Heart left ventricle (tissue), 16 donors: ENCODE measurements around the gene S100A9. TPM values are rescaled to one million over a fixed set of nuclear protein-coding genes. Genes with fewer than 3 reads are reported as not detected.
"Not testable (repeated sequence)": the region's sequence is repeated elsewhere in the genome, so short reads cannot be mapped to it uniquely, and the experiment has no call there.

ENCODE experiments used
- ATAC-seq, 4 donors: fragments of 200-7000 bp; cut with Tn5 transposase; one replicate each; pipeline ENCODE4 v1.9.1; 2020 to 2022; ENCODE audit warnings: moderate library complexity in 4 of 4, mild to moderate bottlenecking in 3 of 4, moderate number of reproducible peaks in 1 of 4
- DNase-seq, 5 donors: peaks; one replicate each; pipeline ENCODE4 v3.0.0-alpha.2; 2020
- H3K27ac ChIP-seq, 12 donors: fragments of 200-600 bp; sonication (generic) in 4 of 12; one replicate each; pipeline versions ENCODE4 v1.5.0 to v1.8.0; 2016 to 2022; ENCODE audit warnings: mild to moderate bottlenecking in 2 of 12
- H3K27me3 ChIP-seq, 9 donors: fragments of 200-600 bp; sonication (generic) in 2 of 9; one replicate each; pipeline versions ENCODE4 v1.5.1 to v1.8.0; 2016 to 2022; ENCODE audit warnings: mild to moderate bottlenecking in 3 of 9
- H3K36me3 ChIP-seq, 9 donors: fragments of 200-600 bp; sonication (generic) in 2 of 9; one replicate each; pipeline versions ENCODE4 v1.5.0 to v1.8.0; 2018 to 2022; ENCODE audit warnings: mild to moderate bottlenecking in 2 of 9
- H3K4me1 ChIP-seq, 12 donors: fragments of 200-600 bp; sonication (generic) in 4 of 12; one replicate each; pipeline versions ENCODE4 v1.5.0 to v1.8.0; 2016 to 2022; ENCODE audit warnings: mild to moderate bottlenecking in 3 of 12
- H3K4me3 ChIP-seq, 12 donors: fragments of 200-600 bp; sonication (generic) in 4 of 12; one replicate each; pipeline versions ENCODE4 v1.5.0 to v1.8.0; 2017 to 2022; ENCODE audit warnings: mild to moderate bottlenecking in 9 of 12, moderate library complexity in 4 of 12
- H3K9me3 ChIP-seq, 12 donors: fragments of 200-600 bp; sonication (generic) in 4 of 12; one replicate each; pipeline versions ENCODE4 v1.5.0 to v1.8.0; 2016 to 2022; ENCODE audit warnings: mild to moderate bottlenecking in 1 of 12
- POLR2A ChIP-seq, 2 donors: fragments of 450-650 bp; IDR thresholded peaks; one replicate each; pipeline ENCODE4 v1.6.1; 2017; ENCODE audit warnings: antibody characterized with exemption in 2 of 2, mild to moderate bottlenecking in 2 of 2, moderate library complexity in 2 of 2
- WGBS, 4 donors: extraction: QIAGEN DNeasy Blood & Tissue Kit in 2 of 4; methylation state at CpG; one replicate each; pipeline versions ENCODE4 v1.1.5 to v1.1.7; 2013 to 2018; 5-methylcytosine and 5-hydroxymethylcytosine counted together
- intact Hi-C, 10 donors: fragments of 100-400 bp; cut with DNase I; formaldehyde crosslinking; loops; one replicate each; pipeline versions ENCODE4 v1.11.1 to v1.14.2; 2022
- polyA plus RNA-seq, 2 donors: library from polyadenylated mRNA; stranded (reverse); fragments of 200-250 nt; gene quantifications; one replicate each; pipeline ENCODE4 v1.2.3, GENCODE V29; 2013
- total RNA-seq, 9 donors: library from RNA; depleted of rRNA in 2 of 9; stranded (reverse); fragments of >200 nt in 2 of 9; fragmentation: NEBNext Ultra II Directional in 3 of 9; extraction: Animal tissue kit (Norgen Biotek cat#: 25700) in 3 of 9; gene quantifications; one replicate each; pipeline versions ENCODE4 v1.1.0 to v1.2.4, GENCODE V29; 2016 to 2023
- TF ChIP-seq, protein P1 (sequence below), 12 donors: fragments of 200-600 bp; sonication (generic) in 4 of 12; IDR thresholded peaks; one replicate each; pipeline versions ENCODE4 v1.5.0 to v1.8.0; 2018 to 2022; ENCODE audit warnings: antibody characterized with exemption in 12 of 12, mild to moderate bottlenecking in 5 of 12
- donor health status: ischemic (EF 13 %, LVEDD 7.1; RV severe dilation, severe dysfunction).
- donor health status: healthy with polysubstance abuse.
- donor health status: DM: no; HTN: yes; CAD: no.
- donor health status: DM: no; HTN: no; CAD: no.
- donor health status: ischemic (EF 25% LVEDD 6.9; RV normal size, moderate dysfunction).
- donor health status: ischemic (EF 25% LVEDD 5.7; RV mildly dilated, moderate dysfunction).
- donor health status: healthy.
- donor health status: DM: yes; HTN: yes; CAD: no.
- donor health status: ischemic (EF 35%, LVEDD 5.7; RV mildly dilated, moderate dysfunction).
- donor health status: nonischemic (EF 11% LVEDD 7.7; RV severe dilation, severe dysfunction).
- donor health status: DM: yes; HTN: yes; CAD: no.
- donor health status: PGD.
- donor health status: ischemic (EF 29% LVEDD 5.4; RV normal size, mild dysfunction).
- donor health status: nonischemic (EF 23%, LVEDD 6.1; RV moderate dilation, normal function).

S100A9 gene
- total and polyA plus RNA-seq, 11 donors: 5.7 to 350 (median 76.2) TPM

DNA sequence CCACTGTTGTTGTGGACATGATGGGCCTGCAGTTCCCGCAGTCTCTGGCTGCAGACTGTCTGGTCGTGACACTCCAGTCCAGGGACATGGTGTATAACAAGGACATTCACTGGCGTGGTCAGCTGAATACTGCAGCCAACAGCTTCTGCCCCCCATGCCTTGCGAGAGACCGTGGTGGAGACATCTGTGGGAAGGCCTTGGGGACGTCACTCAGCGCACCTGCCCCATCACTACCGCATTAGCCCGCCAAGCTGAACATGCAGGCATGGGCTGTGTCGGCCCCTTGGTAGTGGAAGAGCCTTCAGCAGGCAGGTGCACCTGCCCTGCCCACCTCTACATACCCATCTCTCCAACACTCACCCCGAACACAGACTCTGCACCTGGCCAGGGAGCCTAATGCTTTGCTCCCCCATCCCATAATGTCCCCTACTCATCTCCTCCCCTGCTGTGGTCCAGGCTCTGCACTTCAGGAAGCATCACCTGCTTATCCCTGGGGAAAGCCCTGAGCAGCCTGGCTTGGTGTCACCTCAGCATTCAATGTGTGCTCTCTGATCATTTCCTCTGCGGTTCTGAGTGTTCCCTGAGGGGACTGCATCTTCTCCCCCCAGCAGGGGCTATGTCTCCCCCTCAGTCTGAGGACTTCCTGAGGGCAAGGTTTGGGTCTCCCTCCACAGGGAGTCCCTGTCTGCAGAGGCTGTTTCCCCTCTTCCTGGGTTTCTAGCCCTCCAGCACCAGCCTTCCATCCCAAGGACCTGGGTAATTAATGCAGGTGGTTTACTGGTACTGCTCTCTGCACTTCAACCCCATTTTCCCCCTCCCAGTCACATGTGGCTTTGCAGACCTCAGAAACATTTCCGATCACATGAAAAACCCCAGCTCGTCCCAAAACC lies 12.2 kb upstream of the S100A9 start:
- H3K4me3 ChIP-seq: no peak overlapping the region
- intact Hi-C loops: loop anchor here in 1 of 10 donors (10.0 kb wide), 1 partner anchor 409 kb away; no protein-coding TSS in a partner anchor
- H3K9me3 ChIP-seq: no peaks in the 10 kb centered on the region
- H3K4me1 ChIP-seq: peaks cover 0 to 10% (median 0%) of the 10 kb centered on the region in 12 donors
- no peaks in the 10 kb centered on the region for H3K36me3 ChIP-seq
- H3K27me3 ChIP-seq: peaks cover 0 to 32% (median 8%) of the 10 kb centered on the region in 9 donors
- TF ChIP-seq POLR2A (IDR thresholded peaks at IDR 0.05): no peak
- TF ChIP-seq, protein P1, sequence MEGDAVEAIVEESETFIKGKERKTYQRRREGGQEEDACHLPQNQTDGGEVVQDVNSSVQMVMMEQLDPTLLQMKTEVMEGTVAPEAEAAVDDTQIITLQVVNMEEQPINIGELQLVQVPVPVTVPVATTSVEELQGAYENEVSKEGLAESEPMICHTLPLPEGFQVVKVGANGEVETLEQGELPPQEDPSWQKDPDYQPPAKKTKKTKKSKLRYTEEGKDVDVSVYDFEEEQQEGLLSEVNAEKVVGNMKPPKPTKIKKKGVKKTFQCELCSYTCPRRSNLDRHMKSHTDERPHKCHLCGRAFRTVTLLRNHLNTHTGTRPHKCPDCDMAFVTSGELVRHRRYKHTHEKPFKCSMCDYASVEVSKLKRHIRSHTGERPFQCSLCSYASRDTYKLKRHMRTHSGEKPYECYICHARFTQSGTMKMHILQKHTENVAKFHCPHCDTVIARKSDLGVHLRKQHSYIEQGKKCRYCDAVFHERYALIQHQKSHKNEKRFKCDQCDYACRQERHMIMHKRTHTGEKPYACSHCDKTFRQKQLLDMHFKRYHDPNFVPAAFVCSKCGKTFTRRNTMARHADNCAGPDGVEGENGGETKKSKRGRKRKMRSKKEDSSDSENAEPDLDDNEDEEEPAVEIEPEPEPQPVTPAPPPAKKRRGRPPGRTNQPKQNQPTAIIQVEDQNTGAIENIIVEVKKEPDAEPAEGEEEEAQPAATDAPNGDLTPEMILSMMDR (IDR thresholded peaks at IDR 0.05): no peak
- 80 to 86% (median 85%) methylated on average over 13 to 14 of the region's 14 CpGs for WGBS, 4 donors
- DNase-seq (no peak), ATAC-seq (no peak)
- no peak overlapping the region for H3K27ac ChIP-seq

DNA sequence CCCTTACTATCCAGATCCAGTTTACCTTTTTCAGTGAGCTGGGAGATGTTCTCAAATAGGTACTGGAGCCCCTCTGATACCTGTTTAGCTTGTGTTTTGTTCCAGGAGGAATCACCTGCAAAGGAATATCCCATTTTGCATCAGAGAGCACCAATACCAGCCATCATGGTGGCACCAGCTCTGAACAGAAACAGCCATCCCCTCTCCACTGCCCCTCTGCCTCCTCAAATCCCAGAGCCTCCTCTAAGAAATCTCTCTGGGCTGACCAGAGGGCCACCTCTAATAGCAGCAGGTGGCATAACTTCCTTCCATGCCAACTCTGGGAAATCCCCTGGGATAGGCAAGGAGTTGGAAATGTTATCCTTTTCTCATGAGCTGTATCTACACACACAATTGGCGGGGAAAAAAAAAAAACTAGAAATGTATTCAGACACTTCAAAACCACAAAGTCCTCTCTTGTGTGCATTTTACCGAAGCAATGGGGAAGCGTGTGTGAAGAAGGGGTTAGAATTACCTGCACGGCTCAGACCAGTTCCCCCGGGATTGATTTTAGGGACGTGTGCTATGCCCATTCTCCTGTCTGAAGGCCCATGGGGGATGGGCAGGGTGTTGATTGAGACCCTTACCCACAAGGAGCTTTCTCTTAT lies 11.5 kb upstream of the S100A9 start:
- intact Hi-C loops: loop anchor here in 1 of 10 donors (10.0 kb wide), 1 partner anchor 409 kb away; no protein-coding TSS in a partner anchor
- Histone ChIP-seq H3K27me3 (peaks cover 0 to 38% (median 10%) of the 10 kb centered on the region in 9 donors), H3K36me3 (no peaks in the 10 kb centered on the region), H3K27ac (no peak overlapping the region), H3K4me3 (no peak overlapping the region), H3K9me3 (no peaks in the 10 kb centered on the region), H3K4me1 (peaks cover 0 to 10% (median 0%) of the 10 kb centered on the region in 12 donors)
- 68 to 73% (median 71%) methylated on average over 6 of the region's 6 CpGs for WGBS, 4 donors
- DNase-seq: no peak
- no peak for ATAC-seq
- TF ChIP-seq POLR2A (IDR thresholded peaks at IDR 0.05): no peak
- TF ChIP-seq, protein P1 (IDR thresholded peaks at IDR 0.05): no peak

DNA sequence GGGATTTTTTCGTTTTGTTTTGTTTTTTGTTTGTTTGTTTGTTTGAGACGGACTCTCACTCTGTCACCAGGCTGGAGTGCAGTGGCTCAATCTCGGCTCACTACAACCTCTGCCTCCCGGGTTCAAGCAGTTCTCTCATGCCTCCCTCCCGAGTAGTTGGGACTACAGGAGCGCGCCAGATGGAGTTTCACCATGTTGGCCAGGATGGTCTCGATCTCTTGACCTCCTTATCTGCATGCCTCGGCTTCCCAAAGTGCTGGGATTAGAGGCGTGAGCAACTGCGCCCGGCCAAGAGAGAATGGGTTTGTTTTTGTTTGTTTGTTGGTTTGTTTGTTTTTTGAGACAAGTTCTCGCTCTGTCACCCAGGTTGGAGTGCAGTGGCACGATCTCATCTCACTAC lies 10.6 kb upstream of the S100A9 start:
- not testable (repeated sequence) for DNase-seq, H3K27ac ChIP-seq, ATAC-seq, H3K36me3 ChIP-seq, H3K4me3 ChIP-seq, H3K9me3 ChIP-seq
- intact Hi-C loops: loop anchor here in 1 of 10 donors (10.0 kb wide), 1 partner anchor 408 kb away; no protein-coding TSS in a partner anchor
- WGBS, 4 donors: 60 to 71% (median 65%) methylated on average over 14 of the region's 14 CpGs
- Histone ChIP-seq H3K4me1 (peaks cover 0 to 10% (median 0%) of the 10 kb centered on the region in 12 donors), H3K27me3 (peaks cover 0 to 47% (median 14%) of the 10 kb centered on the region in 9 donors)

DNA sequence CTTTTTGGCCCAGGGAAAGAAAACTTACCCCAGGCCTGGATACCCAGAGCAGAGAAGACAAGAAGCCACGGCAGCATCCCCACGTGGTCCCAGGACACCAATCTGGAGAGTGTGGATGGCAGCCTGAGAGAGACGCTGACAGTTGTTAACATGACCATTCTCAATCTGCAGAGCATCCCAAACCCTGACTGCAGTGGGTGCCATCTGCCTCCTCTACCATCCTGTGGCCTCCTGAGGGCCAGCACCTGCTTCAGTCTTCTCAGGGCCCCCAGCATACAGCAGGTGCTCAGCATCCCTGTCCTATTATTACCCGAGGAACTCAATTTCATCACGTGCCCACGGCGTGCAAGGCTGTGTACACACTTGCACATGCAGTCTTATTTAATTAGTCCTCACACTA lies 9.8 kb upstream of the S100A9 start:
- Histone ChIP-seq H3K4me1 (peaks cover 0 to 10% (median 0%) of the 10 kb centered on the region in 12 donors), H3K9me3 (no peaks in the 10 kb centered on the region), H3K36me3 (no peaks in the 10 kb centered on the region), H3K4me3 (no peak overlapping the region), H3K27ac (no peak overlapping the region), H3K27me3 (peaks cover 0 to 48% (median 14%) of the 10 kb centered on the region in 9 donors)
- WGBS, 4 donors: 67 to 75% (median 72%) methylated on average over 7 of the region's 7 CpGs
- TF ChIP-seq, protein P1 (IDR thresholded peaks at IDR 0.05): no peak
- TF ChIP-seq POLR2A (IDR thresholded peaks at IDR 0.05): no peak
- intact Hi-C loops: loop anchor here in 1 of 10 donors (10.0 kb wide), 1 partner anchor 407 kb away; no protein-coding TSS in a partner anchor
- no peak for DNase-seq
- ATAC-seq: no peak
